CD4-positive, alpha-beta T cell (primary cell): ENCODE measurements around the gene AGO4. TPM values are rescaled to one million over a fixed set of nuclear protein-coding genes. Genes with fewer than 3 reads are reported as not detected.

ENCODE experiments used
- ATAC-seq: fragments of 200-7000 bp; cut with Tn5 transposase; one replicate; pipeline ENCODE4 v1.10.0; 2022; ENCODE audit warnings: mild to moderate bottlenecking; ENCODE audit not compliant: poor library complexity
- CTCF ChIA-PET: fragments of 350-600 bp; sonication (Branson Sonifier 250); formaldehyde crosslinking; loops from one replicate; lab custom pipeline; 2021; ENCODE audit warnings: antibody characterized with exemption, inconsistent platforms; lab: Charles Lee
- POLR2A ChIA-PET: fragments of 350-600 bp; sonication (Branson Sonifier 250); formaldehyde crosslinking; loops from one replicate; lab custom pipeline; 2021; ENCODE audit warnings: antibody characterized with exemption, inconsistent platforms; lab: Charles Lee
- DNase-seq, 14 experiments: peaks; one replicate each; pipeline ENCODE4 v3.0.0-alpha.2; 2013 to 2020; ENCODE audit warnings: mixed read lengths in 2 of 14
- H3K27ac ChIP-seq, 2 donors: one replicate each; pipeline versions ENCODE4 v1.5.1 to v1.7.0; 2013; ENCODE audit warnings: low read length in 2 of 2, low read depth in 1 of 2, mild to moderate bottlenecking in 1 of 2
- H3K27me3 ChIP-seq, 2 experiments: 1 replicate in 1 of 2; 2 replicates in 1 of 2; pipeline versions ENCODE4 v1.6.1 to v1.7.0; 2013; ENCODE audit warnings: low read length in 2 of 2, control low read depth in 1 of 2, mild to moderate bottlenecking in 1 of 2, moderate library complexity in 1 of 2; ENCODE audit not compliant: insufficient read depth in 2 of 2, control insufficient read depth in 1 of 2
- H3K36me3 ChIP-seq: one replicate; pipeline ENCODE4 v1.6.1; 2013; ENCODE audit warnings: low read length, control low read depth; ENCODE audit not compliant: insufficient read depth
- H3K4me1 ChIP-seq: one replicate; pipeline ENCODE4 v1.6.1; 2013; ENCODE audit warnings: low read length, control low read depth; ENCODE audit not compliant: insufficient read depth
- H3K4me3 ChIP-seq: one replicate; pipeline ENCODE4 v1.5.1; 2013; ENCODE audit warnings: mild to moderate bottlenecking, low read length, moderate library complexity
- H3K9me3 ChIP-seq, 2 experiments: 1 replicate in 1 of 2; 2 replicates in 1 of 2; pipeline versions ENCODE4 v1.6.1 to v1.7.0; 2013; ENCODE audit warnings: low read length in 2 of 2, mild to moderate bottlenecking in 2 of 2, control low read depth in 1 of 2, moderate library complexity in 1 of 2; ENCODE audit not compliant: control insufficient read depth in 1 of 2, insufficient read depth in 1 of 2
- H3K27ac Mint-ChIP-seq: one replicate; pipeline ENCODE4 v1.8.0; 2020; ENCODE audit warnings: mixed read lengths
- H3K27me3 Mint-ChIP-seq: one replicate; pipeline ENCODE4 v1.8.0; 2021; ENCODE audit warnings: mixed read lengths
- H3K36me3 Mint-ChIP-seq: one replicate; pipeline ENCODE4 v1.8.0; 2021; ENCODE audit warnings: low read depth, mixed read lengths
- H3K4me1 Mint-ChIP-seq: one replicate; pipeline ENCODE4 v1.8.0; 2021; ENCODE audit warnings: low read depth, mixed read lengths
- H3K4me3 Mint-ChIP-seq: one replicate; pipeline ENCODE4 v1.8.0; 2020; ENCODE audit warnings: mild to moderate bottlenecking, mixed read lengths
- H3K9me3 Mint-ChIP-seq: one replicate; pipeline ENCODE4 v1.8.0; 2020; ENCODE audit warnings: mixed read lengths
- intact Hi-C, 2 experiments: fragments of 100-400 bp; cut with DNase I in 1 of 2; cut with micrococcal nuclease in 1 of 2; formaldehyde crosslinking; loops; one replicate each; pipeline versions ENCODE4 v1.15.1 to v1.9.0; 2023 to 2025; cut with DNase I, micrococcal nuclease
- total RNA-seq, 174 experiments: library from RNA in 2 of 174; stranded (reverse) in 2 of 174; gene quantifications; one replicate each; pipeline ENCODE4 v1.2.3 and lab custom pipeline; 2021 to 2026
- TF ChIP-seq, protein P1 (sequence below): fragments of 200-600 bp; IDR thresholded peaks from one replicate; pipeline ENCODE4 v1.8.0; 2022; ENCODE audit warnings: antibody characterized with exemption, mild to moderate bottlenecking

The AGO4 gene
- total RNA-seq, 2 experiments from 2014 or later, result 7.4 to 8.1 TPM

DNA sequence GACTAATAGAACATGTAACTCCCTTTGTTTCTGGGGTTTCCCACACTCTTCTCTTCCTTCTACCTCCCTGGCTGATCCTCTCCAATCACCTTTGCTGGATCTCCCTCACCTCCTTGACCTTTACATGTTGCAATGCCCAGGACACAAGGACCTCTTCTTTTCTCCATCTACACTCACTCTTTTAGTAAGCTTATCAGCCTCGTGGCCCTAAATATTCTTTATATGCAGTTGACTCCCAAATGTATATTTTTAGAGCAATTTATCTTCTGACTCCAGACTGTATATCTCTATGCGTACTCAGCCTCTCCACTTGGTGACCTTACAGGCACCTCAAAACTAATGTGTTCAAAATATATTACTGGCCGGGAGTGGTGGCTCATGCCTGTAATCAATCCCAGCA, 19.7 kb upstream of the AGO4 start:
- H3K9me3 Mint-ChIP-seq, result no peaks in the 10 kb centered on the region
- H3K27me3 Mint-ChIP-seq, result no peaks in the 10 kb centered on the region
- H3K27ac Mint-ChIP-seq, result no peak overlapping the region
- TF ChIP-seq, protein P1, sequence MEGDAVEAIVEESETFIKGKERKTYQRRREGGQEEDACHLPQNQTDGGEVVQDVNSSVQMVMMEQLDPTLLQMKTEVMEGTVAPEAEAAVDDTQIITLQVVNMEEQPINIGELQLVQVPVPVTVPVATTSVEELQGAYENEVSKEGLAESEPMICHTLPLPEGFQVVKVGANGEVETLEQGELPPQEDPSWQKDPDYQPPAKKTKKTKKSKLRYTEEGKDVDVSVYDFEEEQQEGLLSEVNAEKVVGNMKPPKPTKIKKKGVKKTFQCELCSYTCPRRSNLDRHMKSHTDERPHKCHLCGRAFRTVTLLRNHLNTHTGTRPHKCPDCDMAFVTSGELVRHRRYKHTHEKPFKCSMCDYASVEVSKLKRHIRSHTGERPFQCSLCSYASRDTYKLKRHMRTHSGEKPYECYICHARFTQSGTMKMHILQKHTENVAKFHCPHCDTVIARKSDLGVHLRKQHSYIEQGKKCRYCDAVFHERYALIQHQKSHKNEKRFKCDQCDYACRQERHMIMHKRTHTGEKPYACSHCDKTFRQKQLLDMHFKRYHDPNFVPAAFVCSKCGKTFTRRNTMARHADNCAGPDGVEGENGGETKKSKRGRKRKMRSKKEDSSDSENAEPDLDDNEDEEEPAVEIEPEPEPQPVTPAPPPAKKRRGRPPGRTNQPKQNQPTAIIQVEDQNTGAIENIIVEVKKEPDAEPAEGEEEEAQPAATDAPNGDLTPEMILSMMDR, result no peak
- no peak for DNase-seq
- no peaks in the 10 kb centered on the region for H3K4me1 ChIP-seq
- no peak overlapping the region for H3K4me3 ChIP-seq
- POLR2A ChIA-PET, result no interaction called here
- ATAC-seq, result no peak
- intact Hi-C loops, result no loop called here
- no peaks in the 10 kb centered on the region for H3K36me3 Mint-ChIP-seq
- CTCF ChIA-PET, result no interaction called here
- no peaks in the 10 kb centered on the region for H3K36me3 ChIP-seq
- no peaks in the 10 kb centered on the region for H3K27me3 ChIP-seq
- no peaks in the 10 kb centered on the region for H3K4me1 Mint-ChIP-seq
- H3K4me3 Mint-ChIP-seq, result no peak overlapping the region
- no peaks in the 10 kb centered on the region for H3K9me3 ChIP-seq
- H3K27ac ChIP-seq, result no peak overlapping the region

DNA sequence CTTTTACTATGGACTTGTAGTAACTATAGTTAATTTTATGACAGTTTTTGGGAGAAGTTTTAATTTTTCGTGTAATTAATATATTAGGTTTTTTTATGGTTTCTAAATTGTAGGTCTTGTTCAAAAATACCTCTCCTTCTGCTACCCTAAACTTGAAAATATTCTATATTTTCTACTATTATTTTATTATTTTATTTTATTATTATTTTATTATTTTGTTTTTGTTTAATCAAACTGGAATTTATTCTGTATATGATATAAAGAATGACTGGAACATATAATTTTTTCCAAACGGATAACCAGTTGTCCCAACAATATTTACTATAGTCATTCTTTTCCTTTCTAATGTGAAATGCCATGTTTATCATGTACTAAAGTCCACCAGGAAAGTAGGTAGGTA, 17.1 kb upstream of the AGO4 start:
- CTCF ChIA-PET, result interaction anchor here (0.7 kb wide), 2 partner anchors 50 to 420 kb away, joined by 3 read pairs; no protein-coding TSS in a partner anchor
- intact Hi-C loops, result no loop called here
- no peak for DNase-seq
- H3K36me3 ChIP-seq, result no peaks in the 10 kb centered on the region
- Mint-ChIP-seq H3K4me3 (no peak overlapping the region), H3K9me3 (no peaks in the 10 kb centered on the region), H3K27me3 (no peaks in the 10 kb centered on the region), H3K36me3 (no peaks in the 10 kb centered on the region), H3K4me1 (no peaks in the 10 kb centered on the region), H3K27ac (no peak overlapping the region)
- no peaks in the 10 kb centered on the region for H3K4me1 ChIP-seq
- no peak for ATAC-seq
- H3K27me3 ChIP-seq, result no peaks in the 10 kb centered on the region
- H3K9me3 ChIP-seq, result no peaks in the 10 kb centered on the region
- TF ChIP-seq, protein P1, result no peak
- POLR2A ChIA-PET, result no interaction called here
- H3K27ac ChIP-seq, result no peak overlapping the region
- no peak overlapping the region for H3K4me3 ChIP-seq

DNA sequence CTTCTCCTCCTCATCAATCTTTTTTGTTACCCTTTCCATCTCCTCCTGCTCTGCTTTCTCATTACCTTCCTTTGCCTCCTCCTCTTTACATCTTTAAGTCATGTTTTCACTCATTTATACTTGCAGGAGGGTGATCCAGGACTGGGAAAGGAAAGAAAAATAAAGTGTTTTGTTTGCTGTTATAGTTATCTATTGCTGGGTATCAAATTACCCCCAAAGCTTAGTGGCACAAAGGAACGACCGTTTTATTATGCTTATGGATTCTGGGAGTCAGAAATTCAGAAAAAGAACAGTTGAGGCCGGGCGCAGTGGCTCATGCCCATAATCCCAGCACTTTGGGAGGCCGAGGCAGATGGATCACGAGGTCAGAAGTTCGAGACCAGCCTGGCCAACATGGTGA, 12.5 kb upstream of the AGO4 start:
- no peak overlapping the region for H3K4me3 ChIP-seq
- TF ChIP-seq, protein P1, result no peak
- no peak overlapping the region for H3K27ac Mint-ChIP-seq
- H3K4me1 ChIP-seq, result no peaks in the 10 kb centered on the region
- no peaks in the 10 kb centered on the region for H3K9me3 ChIP-seq
- no peaks in the 10 kb centered on the region for H3K36me3 ChIP-seq
- H3K9me3 Mint-ChIP-seq, result no peaks in the 10 kb centered on the region
- no peak overlapping the region for H3K27ac ChIP-seq
- POLR2A ChIA-PET, result no interaction called here
- no peaks in the 10 kb centered on the region for H3K4me1 Mint-ChIP-seq
- intact Hi-C loops, result no loop called here
- CTCF ChIA-PET, result no interaction called here
- ATAC-seq (no peak), DNase-seq (no peak)
- H3K4me3 Mint-ChIP-seq, result no peak overlapping the region
- no peaks in the 10 kb centered on the region for H3K36me3 Mint-ChIP-seq
- no peaks in the 10 kb centered on the region for H3K27me3 ChIP-seq
- H3K27me3 Mint-ChIP-seq, result no peaks in the 10 kb centered on the region
